ENCODE measurements around the gene LHX4.

Gene LHX4

DNA sequence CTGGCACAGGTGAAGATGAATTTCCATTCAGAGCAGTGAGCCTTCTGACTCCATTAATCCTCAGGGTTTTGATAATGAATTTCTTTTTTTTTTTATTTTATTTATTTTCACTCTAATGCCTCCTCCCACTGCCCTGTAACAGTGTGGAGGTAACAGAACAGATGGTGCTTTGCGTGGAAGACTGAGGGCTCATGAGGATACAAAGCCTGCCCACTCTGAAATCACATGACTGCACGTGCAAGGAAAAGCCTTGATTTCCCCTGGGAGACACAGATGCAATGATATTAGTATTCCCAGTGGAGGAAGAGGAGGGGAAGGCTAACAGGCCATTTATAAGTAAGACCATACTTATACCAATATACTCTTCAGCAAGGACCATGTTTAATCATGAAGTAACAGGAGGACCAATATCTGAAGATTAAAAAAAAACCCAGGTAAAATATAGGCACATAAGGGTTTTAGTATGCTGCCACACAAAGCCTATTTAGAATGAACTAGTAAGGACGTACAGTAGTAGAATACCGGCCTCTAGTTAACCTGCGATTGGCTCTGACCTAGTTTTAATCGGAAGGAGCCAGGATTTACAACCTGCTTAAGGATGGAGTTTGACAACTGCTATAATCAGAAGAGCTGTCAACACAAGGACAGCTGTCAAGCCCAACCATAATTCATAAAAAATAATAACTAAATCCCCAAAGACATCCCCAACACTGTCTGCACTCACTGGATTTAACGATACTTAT is 69.6 kb downstream of the LHX4 start:
- no peak for DNase-seq (ENCODE audit: low read depth in 2 of 2)

DNA sequence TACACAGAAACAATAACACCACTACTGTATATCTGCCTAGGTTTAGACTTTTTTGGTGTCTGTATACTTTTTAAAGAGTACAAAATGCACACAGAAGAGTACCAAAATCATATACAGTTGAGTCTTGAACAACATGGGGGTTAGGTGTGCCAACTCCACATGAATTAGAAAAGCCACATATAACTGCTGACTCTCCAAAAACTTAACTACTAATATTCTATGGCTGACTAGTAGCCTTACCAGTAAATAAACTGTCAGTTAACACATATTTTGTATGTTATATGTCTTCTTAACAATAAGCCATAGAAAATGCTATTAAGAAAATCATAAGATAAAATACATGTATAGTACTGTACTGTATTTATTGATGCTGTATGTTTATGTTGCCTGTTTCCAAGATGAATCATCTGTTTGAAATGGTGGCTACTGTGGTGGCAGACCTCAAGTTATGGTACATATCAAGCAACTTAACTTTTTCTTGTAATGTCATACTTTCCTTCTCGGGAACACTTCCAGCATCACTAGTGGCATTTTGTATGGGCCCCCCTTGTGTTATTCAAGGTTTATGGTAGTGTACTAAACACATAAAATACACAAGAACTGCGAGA is 71.2 kb downstream of the LHX4 start:
- DNase-seq (ENCODE audit: low read depth in 2 of 2) = no peak

DNA sequence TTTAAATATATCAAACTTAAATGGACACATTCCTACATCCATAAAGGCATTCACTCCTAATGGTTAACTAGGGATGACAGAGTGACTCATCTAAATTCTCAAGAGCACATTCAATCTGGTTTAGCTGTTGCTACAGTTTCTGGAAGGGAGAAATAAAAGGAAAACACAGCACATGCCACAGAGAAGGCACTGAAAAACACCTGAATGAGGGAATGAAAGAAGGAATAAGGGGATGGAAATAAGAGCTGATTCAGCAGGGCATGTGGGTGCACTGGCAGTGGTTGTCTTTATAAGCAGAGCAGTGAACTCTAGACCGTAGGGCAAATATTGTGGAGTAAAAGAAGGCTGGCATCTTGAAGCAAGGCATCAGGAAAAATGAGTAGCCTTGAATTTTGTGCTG is 79.3 kb downstream of the LHX4 start:
- DNase-seq (ENCODE audit: low read depth in 2 of 2) = no peak

DNA sequence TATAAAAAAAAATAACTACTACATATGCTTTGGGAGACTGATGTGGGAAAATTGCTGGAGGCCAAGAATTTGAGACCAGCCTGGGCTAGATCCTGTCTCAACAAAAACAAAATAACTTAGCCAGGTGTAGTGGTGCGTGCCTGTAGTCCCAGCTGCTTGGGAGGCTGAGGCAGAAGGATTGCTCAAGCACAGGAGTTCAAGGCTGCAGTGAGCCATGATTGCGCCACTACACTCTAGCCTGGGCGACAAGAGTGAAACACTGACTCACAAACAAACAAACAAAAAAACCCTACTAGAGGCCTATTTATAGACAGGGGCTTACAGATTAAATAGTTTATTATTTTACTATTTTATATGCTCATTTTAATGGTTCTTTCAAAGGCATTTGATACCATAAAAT is 80.0 kb downstream of the LHX4 start:
- no peak for DNase-seq (ENCODE audit: low read depth in 2 of 2)

DNA sequence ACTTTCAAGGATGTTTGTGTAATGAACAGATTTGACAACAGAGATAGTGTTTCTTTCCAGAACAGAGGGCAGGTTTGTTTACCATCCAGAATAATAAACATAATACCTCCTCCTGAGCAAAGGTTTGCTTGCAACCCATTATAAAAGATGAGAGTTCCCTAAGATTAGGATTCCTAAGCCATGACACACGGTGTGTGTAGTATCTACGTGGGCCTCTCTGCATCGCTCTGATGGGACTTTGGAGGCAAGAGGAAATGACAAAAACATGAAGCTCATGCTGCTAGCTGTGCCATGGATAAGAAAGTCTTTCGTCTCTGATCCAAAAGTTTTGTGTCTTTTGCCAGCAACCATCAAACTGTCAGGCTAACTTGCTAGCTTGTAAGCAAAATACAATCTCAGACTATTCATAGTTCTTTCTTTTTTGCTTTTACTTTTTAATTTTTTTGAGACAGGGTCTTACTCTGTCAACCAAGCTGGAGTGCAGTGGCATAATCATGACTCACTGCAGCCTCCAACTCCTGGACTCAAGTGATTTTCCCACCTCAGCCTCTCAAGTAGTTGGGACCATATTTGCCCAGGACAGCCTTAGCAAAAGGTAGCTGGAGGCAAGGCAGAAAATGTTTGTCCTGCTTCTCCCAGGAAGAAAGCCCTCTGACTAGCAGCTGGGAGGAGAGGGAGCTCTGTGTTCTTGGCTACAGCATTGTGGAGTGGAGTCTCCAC is 81.1 kb downstream of the LHX4 start:
- no peak for DNase-seq (ENCODE audit: low read depth in 2 of 2)

DNA sequence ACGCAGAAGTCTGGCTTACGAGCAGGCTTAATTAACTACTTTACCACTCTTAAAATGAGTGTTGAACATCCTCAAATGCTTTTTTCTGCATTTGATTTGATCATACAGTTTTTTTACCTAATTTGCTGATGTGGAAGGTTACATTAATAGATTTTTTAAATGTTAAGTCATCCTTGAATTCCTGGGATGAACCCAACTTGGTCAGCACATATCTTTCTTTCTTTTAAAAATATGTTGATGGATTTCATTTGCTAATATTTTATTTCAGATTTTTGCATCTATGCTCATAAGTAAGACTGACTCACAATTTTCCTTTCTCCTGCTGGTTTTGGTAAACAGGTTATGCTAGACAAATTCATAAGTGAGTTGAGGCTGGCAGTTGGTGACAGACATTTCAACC is 82.9 kb downstream of the LHX4 start:
- no peak for DNase-seq (ENCODE audit: low read depth in 2 of 2)

DNA sequence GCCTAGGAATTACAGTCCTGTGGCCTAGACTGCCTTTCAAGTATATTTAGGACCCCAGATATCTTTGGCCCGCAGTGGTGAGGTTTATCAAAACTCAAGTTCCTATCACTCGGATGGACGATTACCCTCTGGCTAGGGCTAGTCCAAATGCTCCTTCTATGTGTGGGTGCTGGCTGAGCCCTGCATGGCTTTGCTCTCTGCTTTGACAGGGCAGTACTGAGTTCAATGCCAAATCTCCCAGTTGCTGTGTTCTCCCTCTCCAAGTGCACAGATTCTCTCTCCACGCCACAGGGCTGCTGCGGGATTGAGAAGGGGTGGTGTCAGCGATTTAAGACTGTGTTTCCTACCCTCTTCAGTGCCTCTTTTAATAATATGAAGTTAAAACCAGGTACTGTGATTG is 97.0 kb downstream of the LHX4 start:
- no peak for DNase-seq (ENCODE audit: low read depth in 2 of 2)

Measured in stimulated activated CD4-positive, alpha-beta T cell treated with anti-CD3 and anti-CD28 coated beads, Interleukin-1b, Interleukin-23, amount 100 ng/mL, for 1 hour (primary cell).